Measurements from ENCODE around the gene OR6B1. TPM values are rescaled to one million over a fixed set of nuclear protein-coding genes. Genes with fewer than 3 reads are reported as not detected.

Gene OR6B1
- total and polyA plus RNA-seq, 9 of the 15 experiments (the other 6 are each of a cell fraction or from before 2014, with no cell fraction given): not detected

- no peaks in the 10 kb centered on the region; the same call in 2 of the 3 replicates for H3K36me3 ChIP-seq (ENCODE audit: control insufficient read depth, insufficient read depth, low read length)
- FAIRE-seq (no peak), ATAC-seq (peak; percentile 77), DNase-seq (ENCODE audit: extremely low read depth in 1 of 4, low spot score in 3 of 4) (peak in 1 of 4 experiments; percentile 58)
- TF ChIP-seq CHAMP1 (IDR thresholded peaks at IDR 0.05) (no peak), ZC3H8 (IDR thresholded peaks at IDR 0.05) (no peak), GTF2A2 (tag; IDR thresholded peaks at IDR 0.05) (no peak), FOXP1 (CRISPR knock-in tag; IDR thresholded peaks at IDR 0.05) (no peak), REST (IDR thresholded peaks at IDR 0.05; ENCODE audit: borderline replicate concordance) (no peak), REST (CRISPR knock-in tag; IDR thresholded peaks at IDR 0.05; ENCODE audit: low read depth) (no peak), SRSF7 (optimal IDR thresholded peaks at IDR 0.05; ENCODE audit: low read depth, low read length) (no peak), CCNT2 (IDR thresholded peaks at IDR 0.05; ENCODE audit: borderline replicate concordance, extremely low read depth, insufficient read length, low read depth, low read length) (no peak), E2F6 (IDR thresholded peaks at IDR 0.05; ENCODE audit: borderline replicate concordance in 1 of 2, extremely low read depth in 1 of 2, insufficient read depth in 1 of 2, insufficient read length in 1 of 2, low read depth in 1 of 2, low read length in 1 of 2, poor library complexity in 1 of 2, severe bottlenecking in 1 of 2) (no peak), ZFP1 (CRISPR knock-in tag; IDR thresholded peaks at IDR 0.05) (no peak)
- no peaks in the 10 kb centered on the region for H3K9me1 ChIP-seq (ENCODE audit: control insufficient read depth, insufficient read depth, low read length)
- no peaks in the 10 kb centered on the region for H4K20me1 ChIP-seq (replicated peaks; ENCODE audit: control insufficient read depth, insufficient read depth, low read length)
- H3K4me1 ChIP-seq (replicated peaks in 1 of 2; ENCODE audit: control insufficient read depth in 2 of 2, insufficient read depth in 2 of 2, low read length in 2 of 2): peaks cover 0 to 10% of the 10 kb centered on the region in 2 experiments; a peak in 2 of 5 replicates
- in situ Hi-C loops (cut with MboI) (no loop called here), intact Hi-C loops (cut with micrococcal nuclease) (loop anchor here (5.0 kb wide), 1 partner anchor 47 kb away; no protein-coding TSS in a partner anchor)
- no peak overlapping the region for H3K4me3 ChIP-seq
- peak overlapping the region; percentile 34; the same call in 2 of the 3 replicates for H3K27ac ChIP-seq (ENCODE audit: extremely low read depth, low read depth, low read length)
- no peak overlapping the region for H3K4me2 ChIP-seq (ENCODE audit: insufficient read depth, low read length)
- CTCF ChIA-PET (ENCODE audit: low intra/inter-chr PET ratio): no interaction called here
- no peaks in the 10 kb centered on the region for H3K9me3 ChIP-seq (replicated peaks; ENCODE audit: control insufficient read depth, insufficient read depth, low read depth, low read length)
- H3K27me3 ChIP-seq (ENCODE audit: control insufficient read depth in 2 of 2, insufficient read depth in 2 of 2, low read length in 2 of 2): no peaks in the 10 kb centered on the region
- H3K9ac ChIP-seq (ENCODE audit: insufficient read depth in 1 of 2, low read depth in 2 of 2, low read length in 2 of 2): no peak overlapping the region
- BruUV-seq (replicated peaks): no TSS peak
- POLR2A ChIA-PET: interaction anchor here (0.7 to 1.3 kb wide), 5 partner anchors 9 to 461 kb away, joined by 3 to 4 read pairs (median 3); partner anchors contain the start of gene TCAF1
- H2AFZ ChIP-seq (ENCODE audit: low read depth, low read length): peak overlapping the region; percentile 32
- 2% methylated on average over 4 of the region's 4 CpGs for WGBS (ENCODE audit: insufficient coverage, low coverage, missing lambda C conversion rate)
- no peaks in the 10 kb centered on the region for H3K79me2 ChIP-seq (ENCODE audit: control insufficient read depth, insufficient read depth, low read length)
These were observed 26.2 kb upstream of the OR6B1 start for GRCh38 chr7:143973870-143974416.
